Measurements from ENCODE around the gene ZNF593OS. TPM values are rescaled to one million over a fixed set of nuclear protein-coding genes. Genes with fewer than 3 reads are reported as not detected.

The ZNF593OS gene
- total RNA-seq, 4 donors from 2014 or later = 0.66 TPM; not detected in 2

DNA sequence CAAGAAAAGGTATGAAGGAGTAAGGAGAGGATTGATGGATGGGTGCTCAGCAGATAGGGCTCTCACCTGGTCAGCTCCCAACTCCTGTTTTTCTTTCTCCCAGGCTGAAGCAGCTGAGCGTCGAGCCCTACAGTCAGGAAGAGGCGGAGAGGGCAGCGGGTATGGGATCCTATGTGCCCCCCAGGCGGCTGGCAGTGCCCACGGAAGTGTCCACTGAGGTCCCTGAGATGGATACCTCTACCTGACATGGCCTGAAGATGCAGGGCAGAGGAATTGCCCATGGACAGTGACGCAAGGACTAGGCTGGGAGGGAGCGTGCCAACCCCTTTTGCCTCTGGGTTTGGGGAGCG lies 1.2 kb downstream of the ZNF593OS start:
- Histone ChIP-seq H3K9me3 (no peaks in the 10 kb centered on the region), H3K27ac (peak overlapping the region; percentile 88 to 97 (median 92)), H3K36me3 (peaks cover 0 to 3% of the 10 kb centered on the region in 2 donors), H3K4me3 (peak overlapping the region; percentile 73 to 99 (median 86)), H3K4me1 (peaks cover 20 to 26% of the 10 kb centered on the region in 2 donors), H3K27me3 (no peaks in the 10 kb centered on the region)
- intact Hi-C loops (cut with DNase I; ENCODE audit: low total_unique reads) (no loop called here), in situ Hi-C loops (cut with MboI; ENCODE audit: low sequenced_read_pairs in 4 of 4) (loop anchor here in 2 of 4 donors (5.0 to 25.0 kb wide), 3 partner anchors 57 to 283 kb away; partner anchors contain the start of genes PAQR7 (in 1 of the 2) and SLC30A2 (in 1 of the 2))
- TF ChIP-seq, protein P1, sequence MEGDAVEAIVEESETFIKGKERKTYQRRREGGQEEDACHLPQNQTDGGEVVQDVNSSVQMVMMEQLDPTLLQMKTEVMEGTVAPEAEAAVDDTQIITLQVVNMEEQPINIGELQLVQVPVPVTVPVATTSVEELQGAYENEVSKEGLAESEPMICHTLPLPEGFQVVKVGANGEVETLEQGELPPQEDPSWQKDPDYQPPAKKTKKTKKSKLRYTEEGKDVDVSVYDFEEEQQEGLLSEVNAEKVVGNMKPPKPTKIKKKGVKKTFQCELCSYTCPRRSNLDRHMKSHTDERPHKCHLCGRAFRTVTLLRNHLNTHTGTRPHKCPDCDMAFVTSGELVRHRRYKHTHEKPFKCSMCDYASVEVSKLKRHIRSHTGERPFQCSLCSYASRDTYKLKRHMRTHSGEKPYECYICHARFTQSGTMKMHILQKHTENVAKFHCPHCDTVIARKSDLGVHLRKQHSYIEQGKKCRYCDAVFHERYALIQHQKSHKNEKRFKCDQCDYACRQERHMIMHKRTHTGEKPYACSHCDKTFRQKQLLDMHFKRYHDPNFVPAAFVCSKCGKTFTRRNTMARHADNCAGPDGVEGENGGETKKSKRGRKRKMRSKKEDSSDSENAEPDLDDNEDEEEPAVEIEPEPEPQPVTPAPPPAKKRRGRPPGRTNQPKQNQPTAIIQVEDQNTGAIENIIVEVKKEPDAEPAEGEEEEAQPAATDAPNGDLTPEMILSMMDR (IDR thresholded peaks at IDR 0.05 in 4 of 5, conservative IDR thresholded peaks at IDR 0.05 in 1 of 5) = no peak
- no peak for TF ChIP-seq POLR2A (IDR thresholded peaks at IDR 0.05)
- DNase-seq (no peak), ATAC-seq (peak; percentile 9)

DNA sequence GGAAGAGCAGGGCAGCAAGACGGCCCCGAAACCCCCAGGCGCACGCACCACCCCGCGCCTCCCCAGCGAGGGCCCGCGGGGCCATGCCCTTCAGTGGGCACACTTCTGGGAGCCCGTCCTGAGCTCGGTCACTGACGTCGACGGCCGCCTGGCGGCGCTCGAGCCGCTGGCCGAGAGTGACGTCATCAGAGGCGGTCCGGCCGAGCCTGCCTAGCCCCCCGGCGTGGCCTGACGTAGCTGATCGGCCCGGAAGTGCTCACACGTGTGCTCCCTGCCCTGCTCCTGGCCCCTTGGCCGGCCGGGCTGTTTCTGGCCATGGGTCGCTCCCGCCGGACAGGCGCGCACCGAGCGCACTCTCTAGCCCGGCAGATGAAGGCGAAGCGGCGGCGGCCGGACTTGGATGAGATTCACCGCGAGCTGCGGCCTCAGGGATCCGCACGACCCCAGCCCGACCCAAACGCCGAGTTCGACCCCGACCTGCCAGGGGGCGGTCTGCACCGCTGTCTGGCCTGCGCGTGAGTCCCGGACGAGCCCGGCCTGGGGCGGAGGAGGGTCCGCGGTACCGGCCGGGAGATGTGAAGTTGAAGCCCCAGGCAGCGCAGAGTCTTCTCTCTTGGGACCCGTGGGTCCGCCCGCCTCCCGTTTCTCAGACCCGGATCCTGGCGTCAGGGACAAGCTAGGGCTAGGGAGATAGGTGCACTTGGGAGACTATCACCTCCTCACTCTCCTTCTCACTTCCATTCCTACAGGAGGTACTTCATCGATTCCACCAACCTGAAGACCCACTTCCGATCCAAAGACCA lies 1.8 kb downstream of the ZNF593OS start, which contains the start of gene ZNF593:
Gene ZNF593, plus strand, starts transcription at position 240 of the 803 bp plus-strand sequence. Its CDS starts 76 bp downstream, at position 316.
- Histone ChIP-seq H3K4me3 (peak within 1 kb of the TSS; percentile 73 to 99 (median 86)), H3K27ac (peak within 1 kb of the TSS; percentile 88 to 97 (median 92)), H3K9me3 (no peaks in the 10 kb centered on the region), H3K36me3 (peaks cover 0 to 3% of the 10 kb centered on the region in 2 donors), H3K4me1 (peaks cover 20 to 26% of the 10 kb centered on the region in 2 donors), H3K27me3 (no peaks in the 10 kb centered on the region)
- DNase-seq = peak; percentile 91
- peak; percentile 91 to 93 for ATAC-seq
- in situ Hi-C loops (cut with MboI; ENCODE audit: low sequenced_read_pairs in 4 of 4) (loop anchor here in 3 of 4 donors (5.0 to 25.0 kb wide), 4 partner anchors 57 to 283 kb away; partner anchors contain the start of genes CEP85 (in 1 of the 3), PAQR7 (in 1 of the 3) and SLC30A2 (in 1 of the 3)), intact Hi-C loops (cut with DNase I; ENCODE audit: low total_unique reads) (loop anchor here (1.0 kb wide), 1 partner anchor 63 kb away; no protein-coding TSS in a partner anchor)
- TF ChIP-seq, protein P1 (IDR thresholded peaks at IDR 0.05 in 4 of 5, conservative IDR thresholded peaks at IDR 0.05 in 1 of 5) = peak; percentile 93 to 97 (median 95)
- TF ChIP-seq POLR2A (IDR thresholded peaks at IDR 0.05) = peak; percentile 85 to 91

DNA sequence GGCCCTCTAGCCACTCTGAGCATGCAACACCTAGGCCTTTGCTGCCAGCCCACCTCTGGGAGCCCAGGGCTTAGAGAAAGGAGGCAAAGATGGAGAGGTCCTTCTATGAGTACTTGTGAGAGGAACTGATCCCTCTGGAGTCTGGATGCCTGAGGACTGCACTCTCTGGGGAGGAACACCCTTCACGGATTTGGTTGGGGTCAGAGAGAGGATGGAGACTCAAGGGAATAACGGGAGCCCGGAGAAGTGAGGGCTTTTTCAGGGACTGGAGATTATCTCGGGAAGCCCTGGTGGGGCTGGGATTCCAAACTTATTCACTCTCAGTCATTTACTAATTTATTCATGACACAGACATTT lies 2.5 kb downstream of the ZNF593OS start:
- DNase-seq (no peak), ATAC-seq (no peak)
- TF ChIP-seq, protein P1 (IDR thresholded peaks at IDR 0.05 in 4 of 5, conservative IDR thresholded peaks at IDR 0.05 in 1 of 5) = no peak
- TF ChIP-seq POLR2A (IDR thresholded peaks at IDR 0.05) = no peak
- peaks cover 20 to 29% of the 10 kb centered on the region in 2 donors for H3K4me1 ChIP-seq
- H3K9me3 ChIP-seq = no peaks in the 10 kb centered on the region
- in situ Hi-C loops (cut with MboI; ENCODE audit: low sequenced_read_pairs in 4 of 4) (loop anchor here in 2 of 4 donors (5.0 to 25.0 kb wide), 3 partner anchors 63 to 282 kb away; partner anchors contain the start of genes CEP85 (in 1 of the 2), PAQR7 (in 1 of the 2) and SLC30A2 (in 1 of the 2)), intact Hi-C loops (cut with DNase I; ENCODE audit: low total_unique reads) (loop anchor here (1.0 kb wide), 1 partner anchor 64 kb away; no protein-coding TSS in a partner anchor)
- peak overlapping the region; percentile 88 to 97 (median 92) for H3K27ac ChIP-seq
- H3K36me3 ChIP-seq = peaks cover 0 to 3% of the 10 kb centered on the region in 2 donors
- peak overlapping the region; percentile 73 to 99 (median 86) for H3K4me3 ChIP-seq
- no peaks in the 10 kb centered on the region for H3K27me3 ChIP-seq

DNA sequence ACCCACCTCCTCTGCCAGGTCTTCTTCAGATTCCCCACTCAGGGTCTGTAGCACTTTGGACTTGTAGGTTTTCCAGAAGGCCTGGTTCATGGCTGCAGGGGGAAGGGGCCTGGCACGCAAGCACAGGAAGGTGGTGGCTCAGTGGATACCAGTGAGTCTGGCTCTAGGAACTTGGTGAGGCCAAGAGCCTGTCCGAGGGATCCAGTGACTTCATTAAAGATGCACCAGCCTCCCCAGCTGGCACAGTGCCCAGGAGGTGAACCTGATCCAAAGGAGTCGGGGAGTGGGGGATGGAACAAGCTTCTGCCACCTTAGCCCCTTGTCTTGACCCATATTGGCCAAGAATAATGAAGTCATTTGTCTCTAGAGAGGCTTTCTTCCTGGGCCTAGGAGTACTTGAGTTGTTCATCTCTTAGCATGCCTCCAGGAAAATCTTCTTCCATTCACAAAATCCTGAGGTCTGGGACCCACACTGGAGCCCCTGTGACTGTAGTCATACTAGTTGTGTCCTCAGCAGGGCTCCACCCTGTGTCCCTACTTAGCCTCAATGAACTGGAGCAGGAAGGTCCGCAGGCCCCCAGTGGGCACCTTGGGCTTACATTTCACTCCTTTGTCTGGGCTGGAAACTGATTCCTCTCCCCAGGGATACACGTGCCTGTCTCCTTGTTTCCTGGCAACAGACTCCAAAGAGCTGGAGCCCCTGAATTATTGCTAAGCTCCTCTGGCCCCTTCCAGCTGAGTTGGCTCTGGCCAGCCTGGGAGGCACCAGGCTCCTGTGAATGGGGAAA lies 3.0 kb downstream of the ZNF593OS start, which contains the start of gene C1orf232:
Gene C1orf232, minus strand, starts transcription at position 554 of the 788 bp plus-strand sequence. Its CDS starts 464 bp downstream, at position 90.
- Histone ChIP-seq H3K27ac (peak within 1 kb of the TSS; percentile 88 to 97 (median 92)), H3K9me3 (no peaks in the 10 kb centered on the region), H3K27me3 (no peaks in the 10 kb centered on the region), H3K4me3 (peak within 1 kb of the TSS; percentile 73 to 99 (median 86)), H3K36me3 (peaks cover 0 to 3% of the 10 kb centered on the region in 2 donors), H3K4me1 (peaks cover 20 to 29% of the 10 kb centered on the region in 2 donors)
- in situ Hi-C loops (cut with MboI; ENCODE audit: low sequenced_read_pairs in 4 of 4) = loop anchor here in 2 of 4 donors (5.0 to 25.0 kb wide), 3 partner anchors 64 to 281 kb away; partner anchors contain the start of genes CEP85 (in 1 of the 2), PAQR7 (in 1 of the 2) and SLC30A2 (in 1 of the 2)
- DNase-seq (no peak), ATAC-seq (no peak)
- TF ChIP-seq, protein P1 (IDR thresholded peaks at IDR 0.05 in 4 of 5, conservative IDR thresholded peaks at IDR 0.05 in 1 of 5) = no peak
- no peak for TF ChIP-seq POLR2A (IDR thresholded peaks at IDR 0.05)
- intact Hi-C loops (cut with DNase I; ENCODE audit: low total_unique reads) = loop anchor here (1.0 kb wide), 1 partner anchor 65 kb away; no protein-coding TSS in a partner anchor
